ENCODE results near the gene SPAAR.
"Not testable (repeated sequence)": the region's sequence is repeated elsewhere in the genome, so short reads cannot be mapped to it uniquely, and the experiment has no call there.

The SPAAR gene

GRCh38 chr9:35905051-35905781, 4.1 kb upstream of the SPAAR start:
- DNase-seq: no peak

GRCh38 chr9:35905912-35906679, 3.2 kb upstream of the SPAAR start, which contains the start of gene HRCT1:
Gene HRCT1 (plus strand): TSS chr9:35906202. CDS start chr9:35906288, 86 bp downstream.
- DNase-seq: peak; percentile 57

GRCh38 chr9:35906923-35907699, 2.2 kb upstream of the SPAAR start:
- no peak for DNase-seq

- no peak for DNase-seq
Observed at GRCh38 chr9:35907711-35908503, 1.4 kb upstream of the SPAAR start.

- DNase-seq: no peak
Observed at GRCh38 chr9:35908504-35909125, 675 bp upstream of the SPAAR start.

GRCh38 chr9:35909687-35910612, 660 bp downstream of the SPAAR start:
- no peak for DNase-seq

- peak; percentile 6 for DNase-seq
Observed at GRCh38 chr9:35910613-35911359, 1.5 kb downstream of the SPAAR start.

- DNase-seq: no peak
Observed at GRCh38 chr9:35911690-35912089, 2.4 kb downstream of the SPAAR start.

GRCh38 chr9:35912791-35913400, 3.6 kb downstream of the SPAAR start:
- DNase-seq: no peak

GRCh38 chr9:35913429-35913828, 4.1 kb downstream of the SPAAR start:
- not testable (repeated sequence) for DNase-seq

GRCh38 chr9:35914301-35914807, 5.1 kb downstream of the SPAAR start:
- no peak for DNase-seq

- no peak for DNase-seq
Observed at GRCh38 chr9:35915681-35916294, 6.5 kb downstream of the SPAAR start.

GRCh38 chr9:35917261-35917660, 8.0 kb downstream of the SPAAR start:
- DNase-seq: no peak

- DNase-seq: no peak
Observed at GRCh38 chr9:35918780-35919179, 9.5 kb downstream of the SPAAR start.

- no peak for DNase-seq
Observed at GRCh38 chr9:35919212-35920008, 10.1 kb downstream of the SPAAR start.

GRCh38 chr9:35920051-35920620, 10.8 kb downstream of the SPAAR start:
- DNase-seq: no peak

GRCh38 chr9:35923598-35923926, 14.3 kb downstream of the SPAAR start:
- DNase-seq: no peak
